Endometrium (tissue), 2 donors: ENCODE results near the gene ELMO3.

Source experiments
- FAIRE-seq: peaks from 2 replicates; lab custom pipeline; 2012; peaks lifted over from hg19 to GRCh38; lab: Jason Lieb, UNC
- donor health status: control.
- donor health status: control.

ELMO3 gene

GRCh38 chr16:67223992-67224391 lies 25.1 kb downstream of the ELMO3 start:
- FAIRE-seq = no peak

- no peak for FAIRE-seq
Observed at GRCh38 chr16:67226295-67226803, 27.4 kb downstream of the ELMO3 start.

GRCh38 chr16:67226804-67227566 lies 28.1 kb downstream of the ELMO3 start, which contains the start of gene TMEM208:
TMEM208 (plus strand) TSS chr16:67227130; CDS start chr16:67227219, 89 bp downstream.
- FAIRE-seq = peak; percentile 97

- FAIRE-seq = no peak
Observed at GRCh38 chr16:67227567-67227921, 28.6 kb downstream of the ELMO3 start.

GRCh38 chr16:67228034-67228785 lies 29.3 kb downstream of the ELMO3 start:
- no peak for FAIRE-seq

- FAIRE-seq = no peak
Observed at GRCh38 chr16:67228905-67229304, 30.0 kb downstream of the ELMO3 start.

GRCh38 chr16:67229906-67230808 lies 31.2 kb downstream of the ELMO3 start:
- FAIRE-seq = no peak

GRCh38 chr16:67230809-67231660 lies 32.1 kb downstream of the ELMO3 start:
- no peak for FAIRE-seq

- no peak for FAIRE-seq
Observed at GRCh38 chr16:67233596-67233995, 34.7 kb downstream of the ELMO3 start.

- no peak for FAIRE-seq
Observed at GRCh38 chr16:67234180-67234597, 35.3 kb downstream of the ELMO3 start.

- FAIRE-seq = no peak
Observed at GRCh38 chr16:67235816-67236562, 37.1 kb downstream of the ELMO3 start.

GRCh38 chr16:67236563-67237395 lies 37.8 kb downstream of the ELMO3 start:
- FAIRE-seq = no peak

GRCh38 chr16:67237396-67238277 lies 38.7 kb downstream of the ELMO3 start:
- no peak for FAIRE-seq

GRCh38 chr16:67238278-67238575 lies 39.3 kb downstream of the ELMO3 start:
- no peak for FAIRE-seq

- FAIRE-seq = no peak
Observed at GRCh38 chr16:67238806-67239470, 40.0 kb downstream of the ELMO3 start.

- FAIRE-seq = no peak
Observed at GRCh38 chr16:67240506-67240905, 41.6 kb downstream of the ELMO3 start.

GRCh38 chr16:67241008-67241900 lies 42.3 kb downstream of the ELMO3 start:
- FAIRE-seq = no peak
